NCI-H226 (cell line): ENCODE measurements around the gene TTC38.

ENCODE experiments used
- DNase-seq: peaks from one replicate; pipeline ENCODE4 v3.0.0-alpha.2; 2015

The TTC38 gene

GRCh38 chr22:46335201-46336118, 67.7 kb downstream of the TTC38 start, which contains the start of gene TRMU:
TSS of gene TRMU (plus strand) at chr22:46335714. CDS start at chr22:46335765, 51 bp downstream.
- peak; percentile 61 for DNase-seq

- DNase-seq: no peak
Measured at GRCh38 chr22:46336119-46337078, 68.6 kb downstream of the TTC38 start.

- DNase-seq: no peak
Measured at GRCh38 chr22:46337870-46338269, 70.1 kb downstream of the TTC38 start.

- DNase-seq: no peak
Measured at GRCh38 chr22:46338636-46339035, 70.8 kb downstream of the TTC38 start.

GRCh38 chr22:46339956-46340355, 72.1 kb downstream of the TTC38 start:
- no peak for DNase-seq

- no peak for DNase-seq
Measured at GRCh38 chr22:46340676-46341075, 72.9 kb downstream of the TTC38 start.
